GM18502 (cell line): ENCODE measurements around the gene RTL5.

Experiments used
- ATAC-seq: cut with Tn5 transposase; IDR thresholded peaks from one replicate; pipeline ENCODE4 v1.9.1; 2021; ENCODE audit warnings: mild to moderate bottlenecking; ENCODE audit not compliant: unreplicated experiment, poor library complexity

RTL5 gene

DNA sequence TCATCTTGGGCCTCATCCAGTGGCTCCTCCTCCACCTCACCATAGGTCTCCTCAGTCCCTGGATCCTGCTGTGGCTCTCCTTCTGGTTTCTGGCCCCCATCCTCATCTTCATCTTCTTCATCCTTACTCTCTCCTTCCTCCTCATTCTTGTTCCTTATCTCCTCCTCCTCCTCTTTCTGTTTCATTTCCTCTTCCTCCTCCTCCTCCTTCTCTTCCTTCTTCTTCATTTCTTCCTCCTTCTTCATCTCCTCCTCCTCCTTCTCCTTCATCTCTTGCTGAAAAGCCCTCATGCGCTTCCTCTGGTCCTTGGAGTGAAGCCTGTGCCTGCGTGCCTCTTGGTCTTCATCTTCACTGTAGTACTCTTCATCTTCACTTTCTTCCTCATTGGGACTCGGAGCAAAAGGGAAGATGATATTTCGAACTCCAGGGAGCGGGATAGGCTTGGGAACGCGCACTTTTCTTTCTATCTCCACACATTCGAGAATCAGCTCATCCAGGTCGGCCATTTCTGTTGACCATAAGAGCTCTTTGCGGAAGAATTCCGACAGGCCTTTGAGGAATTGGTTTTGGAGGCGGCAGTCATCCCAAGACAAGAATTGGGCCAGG, 1.5 kb downstream of the RTL5 start:
- no peak for ATAC-seq

DNA sequence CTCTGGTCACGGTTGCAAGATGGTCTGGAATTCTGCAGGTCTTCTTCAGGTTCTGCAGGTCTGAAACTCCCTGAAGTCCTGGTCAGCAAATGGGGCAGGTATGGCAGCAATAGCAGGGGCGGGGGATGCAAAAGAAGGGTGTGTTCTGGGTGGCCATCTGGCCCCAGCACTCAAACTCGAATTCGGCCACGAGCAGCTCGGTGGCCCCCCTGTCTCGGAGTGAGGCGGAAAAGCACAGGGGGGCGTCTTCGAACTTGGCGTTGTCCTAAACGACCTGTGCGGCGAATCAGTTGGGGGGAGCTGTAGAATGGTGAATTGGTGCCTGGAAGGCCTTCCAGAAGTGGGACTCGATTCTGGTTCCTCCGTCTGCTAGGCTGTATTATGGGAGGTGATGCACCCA, 2.1 kb downstream of the RTL5 start:
- no peak for ATAC-seq

DNA sequence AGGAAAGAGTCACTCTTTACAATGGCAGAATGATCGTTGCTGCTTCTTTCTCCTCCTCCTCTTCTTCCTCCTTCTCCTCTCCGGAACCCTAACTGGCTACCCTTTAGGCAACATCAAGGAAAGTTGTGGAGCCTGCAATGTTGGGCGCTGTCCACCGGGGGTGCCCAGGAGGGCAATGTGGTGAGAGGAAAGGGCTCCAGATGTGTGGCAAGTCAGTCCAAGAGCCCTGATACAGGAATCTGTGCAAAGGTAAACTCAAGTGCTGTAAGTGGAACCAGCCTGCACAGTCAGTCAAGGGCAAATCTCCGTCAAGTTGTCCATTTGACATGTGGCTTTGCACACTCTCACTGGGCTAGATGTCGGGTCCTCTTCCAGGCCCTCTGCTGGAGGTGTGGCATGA, 2.8 kb downstream of the RTL5 start:
- no peak for ATAC-seq

DNA sequence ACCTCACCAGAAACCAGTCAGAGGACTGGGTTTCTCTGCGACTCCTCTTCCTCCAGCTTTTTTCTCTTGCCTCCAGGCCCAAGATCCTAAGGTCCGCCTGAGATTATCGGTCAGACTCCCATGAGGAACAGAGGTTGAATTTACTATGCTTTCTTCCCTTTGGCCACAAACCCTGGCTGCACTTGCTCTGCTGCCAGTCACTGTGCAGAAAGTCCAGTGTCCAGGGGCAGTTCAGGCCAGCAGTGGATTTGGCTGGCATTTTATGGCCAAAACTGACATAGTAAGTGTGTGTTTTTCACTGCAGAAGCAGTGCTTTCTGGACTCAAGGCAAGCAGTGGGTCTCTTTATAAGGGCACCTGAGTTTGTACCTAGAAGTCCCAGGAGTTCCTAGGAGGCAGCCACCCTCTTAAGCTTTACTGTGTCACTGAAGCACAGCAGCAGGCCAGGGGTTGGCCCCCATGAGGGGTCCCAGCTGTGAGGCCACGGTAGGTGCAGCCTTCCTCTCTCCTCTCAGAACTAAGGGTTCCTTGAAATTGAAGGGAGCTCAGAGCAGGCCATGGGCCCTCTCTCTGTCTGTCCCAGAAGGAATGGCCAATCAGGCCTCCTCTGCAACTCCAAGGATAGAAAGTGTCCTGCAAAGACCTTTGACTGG, 3.4 kb downstream of the RTL5 start:
- ATAC-seq, result no peak

- no peak for ATAC-seq
Measured at GRCh38 chrX:72127332-72127731, 4.4 kb downstream of the RTL5 start.

GRCh38 chrX:72126539-72127140, 5.1 kb downstream of the RTL5 start:
- ATAC-seq, result peak; percentile 79

DNA sequence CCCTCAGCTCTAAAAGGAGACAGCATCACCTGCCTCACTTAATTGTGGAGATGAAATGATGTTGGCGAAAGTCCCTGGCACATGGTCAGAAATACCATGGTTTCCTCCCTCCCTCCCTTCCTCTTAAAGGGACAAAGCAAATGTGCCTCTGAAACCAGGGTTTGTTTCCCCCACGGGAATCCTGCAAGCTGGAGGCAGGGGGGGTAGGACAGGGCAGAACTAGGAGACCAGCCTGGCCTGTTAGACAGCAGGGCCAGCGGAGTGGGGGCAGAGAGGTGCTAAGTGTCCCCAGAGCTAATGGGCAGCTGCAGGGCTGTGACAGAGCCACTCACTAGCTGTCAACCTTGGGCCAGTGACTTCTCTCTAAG, 5.7 kb downstream of the RTL5 start:
- no peak for ATAC-seq

GRCh38 chrX:72125331-72126047, 6.2 kb downstream of the RTL5 start:
- no peak for ATAC-seq

DNA sequence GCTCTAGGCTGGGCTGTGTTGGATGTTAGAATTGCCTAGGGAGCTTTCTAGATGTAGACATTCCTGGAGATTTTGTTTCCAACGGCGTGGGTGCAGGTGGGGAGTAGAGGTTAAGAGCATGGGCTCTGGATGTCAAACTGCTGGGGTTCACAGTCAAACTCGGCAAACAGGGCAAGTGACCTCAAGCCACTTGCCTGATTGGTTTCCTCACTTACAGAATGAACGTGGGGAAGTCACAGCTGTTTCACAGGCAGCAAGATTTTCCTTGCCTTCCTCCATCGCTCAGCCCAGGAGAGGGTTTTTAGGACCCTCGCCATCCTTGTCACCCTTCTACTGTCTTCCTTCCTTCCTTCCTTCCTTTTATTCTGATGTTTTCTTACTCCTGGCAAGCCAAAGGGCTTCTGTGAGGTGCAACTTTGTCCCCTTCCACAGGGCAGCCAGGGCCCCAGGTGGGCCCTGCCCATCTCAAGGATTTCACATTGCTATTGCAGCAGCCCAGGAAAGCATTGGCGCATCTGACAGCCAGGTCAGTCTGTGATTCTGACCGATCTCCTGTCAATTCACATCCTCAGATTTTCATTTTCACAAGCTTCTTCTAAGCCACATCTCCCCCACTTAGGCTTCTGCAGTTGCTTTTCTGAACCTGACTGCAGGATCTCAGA, 7.0 kb downstream of the RTL5 start:
- no peak for ATAC-seq

DNA sequence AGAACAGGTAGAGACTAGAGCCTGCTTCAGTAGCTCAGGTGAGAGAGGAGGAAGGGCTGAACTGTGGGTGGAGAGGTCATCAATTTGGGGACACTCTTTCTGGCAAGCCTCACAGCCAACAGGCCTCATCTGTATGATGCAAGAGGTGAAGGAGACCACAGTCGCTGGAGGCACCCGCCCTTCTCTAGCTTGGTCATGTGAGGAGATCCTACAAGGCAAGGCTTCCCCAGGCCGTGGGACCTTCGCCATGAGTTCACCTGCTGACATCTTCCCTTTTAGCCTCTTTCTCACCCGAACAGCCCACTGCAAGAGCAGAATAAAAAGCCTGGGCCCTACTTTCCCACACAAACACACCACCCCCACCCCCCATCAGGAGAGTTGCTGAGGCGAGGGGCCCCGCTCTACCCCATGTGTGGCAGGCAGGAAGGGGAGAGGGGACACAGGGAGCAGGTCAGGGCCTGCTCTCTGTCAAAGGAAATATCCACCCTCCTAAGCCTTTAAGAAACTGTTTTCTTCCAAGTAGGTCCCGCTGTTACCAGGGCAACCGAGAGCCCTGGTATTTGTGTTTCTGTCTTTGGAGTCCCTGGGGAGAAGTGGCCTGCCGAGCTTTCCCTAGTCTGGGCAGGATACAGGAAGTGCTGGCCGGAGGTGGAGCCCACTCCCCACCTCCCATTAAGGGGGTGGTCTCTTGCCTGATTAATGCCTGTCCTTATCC, 8.1 kb downstream of the RTL5 start:
- no peak for ATAC-seq

DNA sequence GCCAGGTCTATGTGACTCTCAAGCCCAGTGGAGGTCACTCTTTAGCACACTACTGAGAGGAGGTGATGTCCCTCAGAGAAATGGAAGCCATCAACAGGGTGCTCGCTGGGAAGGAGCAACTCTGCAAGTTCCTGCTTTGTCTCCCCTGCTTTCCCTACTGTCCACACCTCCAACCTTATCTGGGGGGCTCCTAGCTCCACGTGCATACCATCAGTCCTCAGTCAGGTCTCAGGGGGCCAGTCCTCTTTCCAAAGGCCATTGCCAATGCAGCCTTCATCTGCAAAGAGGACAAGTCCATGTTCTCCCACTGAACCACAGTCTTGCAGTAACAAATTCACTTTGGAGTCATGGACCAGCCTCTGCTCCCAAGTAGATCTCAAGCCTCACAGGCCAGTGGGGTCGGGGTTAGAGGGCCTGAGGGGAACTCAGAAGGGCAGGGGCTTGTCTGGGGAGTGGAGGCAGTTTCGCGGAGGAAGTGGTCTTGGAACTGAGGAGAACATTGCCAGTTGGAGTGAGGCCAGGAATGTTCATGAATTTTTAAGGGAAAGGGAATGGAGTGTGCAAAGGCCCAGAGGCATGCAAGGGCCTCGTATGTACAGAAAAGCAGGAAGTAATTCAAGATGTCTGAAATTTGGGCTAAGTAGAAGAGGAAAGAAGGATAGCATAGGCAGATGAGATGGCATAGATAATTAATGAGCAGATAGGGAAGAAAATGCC, 8.9 kb downstream of the RTL5 start:
- no peak for ATAC-seq

DNA sequence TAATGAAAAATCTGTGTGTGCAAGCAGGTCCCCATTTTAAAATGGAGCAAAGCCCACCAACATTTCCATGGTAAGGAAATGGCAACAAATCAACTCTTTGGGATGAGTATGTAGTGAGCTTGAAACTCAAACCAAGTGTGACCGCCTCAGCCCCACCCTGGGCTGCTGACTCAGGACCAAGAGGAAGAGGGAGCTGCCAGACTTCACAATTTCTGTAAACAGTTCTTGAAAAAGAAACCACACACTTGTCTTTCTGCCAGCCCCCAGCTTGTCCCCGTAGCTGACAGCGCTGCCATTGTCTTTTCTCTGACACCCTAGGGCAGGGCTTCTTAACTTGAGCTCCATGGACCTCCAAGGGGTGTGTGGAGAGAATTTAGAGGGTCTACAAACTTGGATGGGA, 10.3 kb downstream of the RTL5 start:
- ATAC-seq, result no peak

DNA sequence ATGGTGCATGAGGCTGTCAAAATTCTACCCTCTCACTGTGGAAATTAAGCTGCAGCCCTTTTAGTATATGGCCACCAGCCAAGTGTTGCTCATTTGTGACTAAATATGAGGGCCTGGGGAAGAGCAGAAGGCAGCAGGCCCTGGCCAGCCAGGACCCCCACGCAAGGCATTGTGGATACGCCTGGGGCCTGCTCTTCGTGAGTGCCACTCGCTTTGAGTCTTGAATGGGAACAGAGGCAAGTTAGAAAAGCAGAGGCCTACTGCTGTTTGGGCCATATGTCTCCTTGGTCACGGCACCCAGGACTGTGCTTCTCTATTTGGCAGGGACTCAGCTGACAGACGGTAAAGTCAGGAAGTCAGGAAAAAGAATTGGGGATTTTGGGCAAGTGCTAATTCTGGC, 10.9 kb downstream of the RTL5 start:
- no peak for ATAC-seq

DNA sequence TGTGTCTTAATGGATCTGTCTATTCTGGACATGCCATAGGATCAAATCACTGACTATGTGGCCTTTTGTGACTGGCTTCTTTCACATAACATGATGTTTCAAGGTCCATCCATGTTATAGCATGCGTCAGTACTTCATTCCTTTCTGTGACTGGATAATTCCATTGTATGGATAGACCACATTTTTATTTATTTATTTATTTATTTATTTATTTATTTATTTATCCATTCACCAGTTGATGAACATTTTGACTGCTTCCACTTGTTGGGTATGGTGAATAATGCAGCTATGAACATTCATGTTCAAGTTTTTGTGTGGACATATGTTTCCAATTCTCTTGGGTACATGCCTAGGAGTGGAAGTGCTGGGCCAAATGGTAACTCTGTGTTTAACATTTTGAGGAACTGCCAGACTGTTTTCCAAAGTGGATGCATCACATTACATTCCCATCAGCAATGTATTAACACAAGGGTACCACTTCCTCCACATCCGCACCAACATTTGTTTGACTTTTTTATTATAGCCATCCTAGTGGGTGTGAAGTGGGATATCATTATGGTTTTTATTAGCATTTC, 14.0 kb downstream of the RTL5 start:
- ATAC-seq, result no peak

DNA sequence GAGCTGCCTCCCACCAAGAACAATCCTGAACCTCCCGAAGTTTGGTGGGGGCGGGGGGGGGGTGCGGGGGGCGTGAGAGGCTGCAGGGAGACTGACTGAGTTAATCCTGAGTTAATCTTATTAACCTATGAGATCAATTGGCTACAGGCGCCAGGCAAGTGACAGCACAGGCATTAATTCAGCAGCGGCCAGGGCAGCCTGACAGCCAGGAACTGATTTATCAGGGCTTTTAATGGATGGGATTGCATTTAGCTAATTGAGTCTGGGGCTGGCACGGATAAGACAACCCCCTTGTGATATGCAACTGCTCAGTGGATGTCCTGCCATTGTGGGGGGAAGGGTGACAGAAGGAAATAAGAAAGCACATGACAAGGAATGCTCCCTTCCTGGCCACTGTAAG, 16.3 kb downstream of the RTL5 start:
- ATAC-seq, result no peak

- ATAC-seq, result no peak
Measured at GRCh38 chrX:72114807-72115206, 16.9 kb downstream of the RTL5 start.

- no peak for ATAC-seq
Measured at GRCh38 chrX:72114306-72114705, 17.4 kb downstream of the RTL5 start.

DNA sequence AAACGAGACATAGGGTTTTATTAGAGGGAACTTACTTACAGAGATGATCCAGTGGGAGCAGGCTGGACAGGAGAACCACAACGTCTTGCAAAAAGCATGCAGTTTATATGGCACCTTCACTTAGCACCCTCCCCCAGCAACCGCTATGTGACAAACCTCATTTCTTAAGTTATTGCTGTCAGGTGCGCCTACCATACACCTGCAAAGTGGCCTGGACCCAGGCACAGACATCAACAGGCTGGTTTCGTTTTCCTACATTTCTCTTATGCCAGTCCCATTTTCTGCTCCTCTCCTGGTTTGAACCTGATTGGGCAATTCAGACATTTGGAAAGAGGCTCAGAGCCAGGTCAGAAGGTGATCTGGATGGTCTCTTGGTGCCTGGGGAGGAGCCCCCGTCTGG, 18.3 kb downstream of the RTL5 start:
- no peak for ATAC-seq
